GM23248 (cell line): ENCODE measurements around the gene BIK.

ENCODE experiments used
- EZH2 ChIP-seq: fragments of 200-600 bp; sonication (generic); IDR thresholded peaks from 2 replicates; pipeline ENCODE4 v1.6.1; 2018; ENCODE audit warnings: antibody characterized with exemption, mild to moderate bottlenecking; ENCODE audit not compliant: insufficient read depth, poor library complexity, severe bottlenecking
- EZH2phosphoT487 ChIP-seq: fragments of 200-600 bp; sonication (generic); IDR thresholded peaks from 2 replicates; pipeline ENCODE4 v1.6.1; 2018; ENCODE audit warnings: antibody characterized with exemption, moderate library complexity, mild to moderate bottlenecking, low read depth; ENCODE audit not compliant: insufficient read depth

DNA sequence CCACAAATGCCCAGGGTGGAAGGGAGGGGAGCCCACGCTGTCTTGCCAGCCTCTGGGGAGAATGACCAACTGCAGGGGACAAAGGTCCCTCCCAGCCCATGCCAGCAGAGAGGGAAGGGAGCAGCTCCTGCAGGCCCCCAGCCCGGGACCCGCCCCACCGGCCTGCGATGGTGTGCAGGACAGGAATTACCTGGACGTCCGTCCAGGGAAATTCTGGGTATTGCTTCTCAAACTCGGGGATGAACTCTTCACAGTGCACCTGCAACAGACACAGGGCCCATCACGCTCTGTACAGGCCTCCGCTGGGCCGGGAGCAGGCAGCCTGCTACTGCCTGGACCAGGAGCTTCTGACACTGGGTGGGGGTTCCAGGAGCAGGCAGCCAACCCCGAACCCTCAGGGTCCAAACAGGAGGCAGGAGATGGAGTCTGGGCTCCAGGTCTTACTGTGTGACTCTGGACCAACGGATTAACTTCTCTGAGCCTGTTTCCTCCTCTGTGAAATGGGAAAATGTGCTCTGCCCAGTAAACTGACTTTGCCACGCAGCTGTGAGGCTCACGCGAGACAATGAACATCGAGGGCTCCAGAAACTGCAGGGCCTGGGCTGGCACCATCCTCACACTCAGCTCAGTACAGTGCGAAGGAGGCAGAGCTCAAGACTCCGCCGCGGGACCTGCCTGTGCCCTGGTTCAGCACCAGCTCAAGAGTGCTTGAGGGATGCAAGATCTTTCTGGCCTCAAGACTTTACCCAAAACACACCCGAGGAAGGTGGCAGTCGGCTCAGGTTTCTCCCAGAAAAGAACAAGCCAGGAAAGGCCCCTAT lies 59.0 kb downstream of the BIK start:
- TF ChIP-seq EZH2phosphoT487 (no peak), EZH2 (no peak)
